ENCODE results near the gene EYA3. TPM values are rescaled to one million over a fixed set of nuclear protein-coding genes. Genes with fewer than 3 reads are reported as not detected.
A peak's percentile ranks its signal among the peaks of the same experiment; 100 is the strongest.

Gene EYA3
- total RNA-seq, 2 donors from 2014 or later, result 27.0 to 28.9 TPM

GRCh38 chr1:27941671-27942540, 146.5 kb downstream of the EYA3 start:
- ATAC-seq (replicated peaks in 1 of 2) (no peak), DNase-seq (no peak)
- Mint-ChIP-seq H3K36me3 (ENCODE audit: insufficient read depth in 2 of 2) (no peaks in the 10 kb centered on the region), H3K4me3 (no peak overlapping the region), H3K27ac (no peak overlapping the region), H3K27me3 (ENCODE audit: low read depth) (no peaks in the 10 kb centered on the region), H3K9me3 (no peaks in the 10 kb centered on the region), H3K4me1 (ENCODE audit: low read depth) (peaks cover 18% of the 10 kb centered on the region)

- Mint-ChIP-seq H3K27ac (peak overlapping the region; percentile 50), H3K36me3 (ENCODE audit: insufficient read depth in 2 of 2) (no peaks in the 10 kb centered on the region)
- ATAC-seq (replicated peaks in 1 of 2), result no peak
Measured at GRCh38 chr1:27940870-27941560, 147.4 kb downstream of the EYA3 start.

GRCh38 chr1:27940297-27940696, 148.1 kb downstream of the EYA3 start:
- Mint-ChIP-seq H3K27ac (peak overlapping the region; percentile 50), H3K36me3 (ENCODE audit: insufficient read depth in 2 of 2) (no peaks in the 10 kb centered on the region), H3K4me3 (peak overlapping the region in 1 of 2 donors; percentile 56), H3K9me3 (no peaks in the 10 kb centered on the region), H3K27me3 (ENCODE audit: low read depth) (peaks cover 7% of the 10 kb centered on the region), H3K4me1 (ENCODE audit: low read depth) (peaks cover 26% of the 10 kb centered on the region)
- peak; percentile 79 to 83 for ATAC-seq (replicated peaks in 1 of 2)
- DNase-seq, result peak; percentile 76 to 80

More at GRCh38 chr1:27940870-27941560, 147.4 kb downstream of the EYA3 start:
- H3K4me3 Mint-ChIP-seq, result no peak overlapping the region
- peaks cover under 1% of the 10 kb centered on the region for H3K27me3 Mint-ChIP-seq (ENCODE audit: low read depth)
- H3K4me1 Mint-ChIP-seq (ENCODE audit: low read depth), result peaks cover 19% of the 10 kb centered on the region
- DNase-seq, result no peak
- no peaks in the 10 kb centered on the region for H3K9me3 Mint-ChIP-seq

- Mint-ChIP-seq H3K27me3 (ENCODE audit: low read depth) (peaks cover 13% of the 10 kb centered on the region), H3K9me3 (no peaks in the 10 kb centered on the region), H3K4me1 (ENCODE audit: low read depth) (peaks cover 36% of the 10 kb centered on the region), H3K27ac (no peak overlapping the region), H3K4me3 (no peak overlapping the region), H3K36me3 (ENCODE audit: insufficient read depth in 2 of 2) (no peaks in the 10 kb centered on the region)
- ATAC-seq (replicated peaks in 1 of 2) (no peak), DNase-seq (no peak)
Measured at GRCh38 chr1:27938488-27938887, 149.9 kb downstream of the EYA3 start.

DNA sequence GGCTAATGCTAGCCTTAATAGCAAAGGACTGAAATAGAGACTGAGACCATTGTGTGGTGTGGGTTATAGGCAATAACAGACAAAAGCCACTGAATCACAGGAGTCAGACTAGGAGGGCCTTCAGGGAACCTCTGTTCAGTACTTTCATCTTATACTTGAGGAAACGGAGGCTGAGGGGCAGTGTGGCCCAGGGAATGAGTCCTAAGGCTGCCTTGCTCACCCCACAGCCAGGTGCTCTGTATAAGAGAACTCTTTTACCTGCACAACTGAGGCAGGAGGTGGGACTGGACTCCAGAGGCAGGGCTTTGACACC, 150.9 kb downstream of the EYA3 start:
- peaks cover 13% of the 10 kb centered on the region for H3K27me3 Mint-ChIP-seq (ENCODE audit: low read depth)
- ATAC-seq (replicated peaks in 1 of 2), result no peak
- no peaks in the 10 kb centered on the region for H3K36me3 Mint-ChIP-seq (ENCODE audit: insufficient read depth in 2 of 2)
- H3K9me3 Mint-ChIP-seq, result no peaks in the 10 kb centered on the region
- H3K27ac Mint-ChIP-seq, result no peak overlapping the region
- DNase-seq, result no peak
- peaks cover 29% of the 10 kb centered on the region for H3K4me1 Mint-ChIP-seq (ENCODE audit: low read depth)
- H3K4me3 Mint-ChIP-seq, result no peak overlapping the region

DNA sequence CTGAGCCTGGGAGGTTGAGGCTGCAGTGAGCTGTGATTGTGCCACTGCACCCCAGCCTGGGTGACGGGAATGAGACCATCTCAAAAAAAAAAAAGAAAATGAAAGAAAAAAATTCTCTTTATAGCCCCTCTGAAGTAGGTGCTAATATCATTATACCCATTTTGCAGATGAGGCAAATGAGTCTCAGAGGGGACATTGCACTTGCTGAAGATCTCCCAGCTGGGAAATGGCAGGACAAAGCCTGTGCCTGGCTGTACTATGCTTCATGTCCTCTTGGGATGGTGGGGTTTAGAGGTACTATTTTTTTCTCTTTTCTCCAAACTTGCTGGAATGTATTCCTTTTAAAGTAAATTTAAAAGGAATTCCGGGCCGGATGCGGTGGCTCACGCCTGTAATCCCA, 152.0 kb downstream of the EYA3 start:
- H3K27ac Mint-ChIP-seq, result no peak overlapping the region
- DNase-seq (no peak), ATAC-seq (replicated peaks in 1 of 2) (no peak)
- no peaks in the 10 kb centered on the region for H3K36me3 Mint-ChIP-seq (ENCODE audit: insufficient read depth in 2 of 2)
- H3K4me1 Mint-ChIP-seq (ENCODE audit: low read depth), result peaks cover 29% of the 10 kb centered on the region
- H3K4me3 Mint-ChIP-seq, result no peak overlapping the region
- peaks cover 13% of the 10 kb centered on the region for H3K27me3 Mint-ChIP-seq (ENCODE audit: low read depth)
- H3K9me3 Mint-ChIP-seq, result no peaks in the 10 kb centered on the region

- no peak for ATAC-seq (replicated peaks in 1 of 2)
- H3K4me3 Mint-ChIP-seq, result peak overlapping the region in 1 of 2 donors; percentile 85
- no peak overlapping the region for H3K27ac Mint-ChIP-seq
Measured at GRCh38 chr1:27935721-27936120, 152.7 kb downstream of the EYA3 start.

DNA sequence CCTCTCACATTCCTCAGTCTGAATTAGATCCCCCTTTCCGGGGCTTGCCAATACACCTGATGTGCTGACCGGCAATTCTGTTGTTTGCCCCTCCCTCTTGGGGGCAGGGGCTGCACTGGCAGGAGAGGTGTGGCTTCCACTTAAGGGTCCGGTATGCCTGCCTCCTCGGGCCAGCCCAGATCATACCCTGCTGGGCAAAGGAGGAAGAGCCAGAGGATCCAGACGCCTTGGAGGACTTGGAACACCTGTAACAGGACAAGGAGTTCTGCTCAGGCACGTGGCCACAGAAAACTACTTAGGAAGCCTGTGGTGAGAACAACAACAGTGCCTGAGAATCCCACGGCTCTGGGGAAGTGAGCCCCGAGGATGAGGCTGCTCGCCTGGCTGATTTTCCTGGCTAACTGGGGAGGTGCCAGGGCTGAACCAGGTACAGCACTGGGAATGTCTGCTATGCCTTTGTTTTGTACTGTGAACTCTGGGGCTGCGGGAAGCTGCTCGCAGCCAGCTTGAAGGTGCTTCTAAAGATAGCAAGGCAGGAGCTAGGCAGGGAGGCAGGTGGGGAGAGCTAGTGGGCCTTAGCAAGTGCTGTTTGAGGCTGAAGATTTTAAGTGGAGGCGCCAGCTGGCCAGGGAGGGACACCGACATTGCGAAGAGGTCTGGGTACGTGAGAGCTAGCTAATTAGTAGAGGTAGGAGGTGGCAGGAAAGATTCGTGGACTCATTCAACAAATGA, 153.4 kb downstream of the EYA3 start, which contains the start of gene SMPDL3B:
TSS of gene SMPDL3B (plus strand) at position 183 of the 732 bp plus-strand sequence. CDS start at position 367, 184 bp downstream.
- Mint-ChIP-seq H3K36me3 (ENCODE audit: insufficient read depth in 2 of 2) (no peaks in the 10 kb centered on the region), H3K4me1 (ENCODE audit: low read depth) (peaks cover 21% of the 10 kb centered on the region), H3K27ac (no peak within 1 kb of the TSS), H3K27me3 (ENCODE audit: low read depth) (peaks cover 13% of the 10 kb centered on the region), H3K9me3 (no peaks in the 10 kb centered on the region), H3K4me3 (peak within 1 kb of the TSS; percentile 73 to 85)
- ATAC-seq (replicated peaks in 1 of 2) (peak; percentile 66 to 83), DNase-seq (peak in 1 of 2 donors; percentile 33)

More at GRCh38 chr1:27935721-27936120, 152.7 kb downstream of the EYA3 start:
- H3K4me1 Mint-ChIP-seq (ENCODE audit: low read depth), result peaks cover 29% of the 10 kb centered on the region
- no peaks in the 10 kb centered on the region for H3K9me3 Mint-ChIP-seq
- peaks cover 13% of the 10 kb centered on the region for H3K27me3 Mint-ChIP-seq (ENCODE audit: low read depth)
- no peak for DNase-seq
- no peaks in the 10 kb centered on the region for H3K36me3 Mint-ChIP-seq (ENCODE audit: insufficient read depth in 2 of 2)

- Mint-ChIP-seq H3K4me3 (no peak overlapping the region), H3K27me3 (ENCODE audit: low read depth) (peaks cover 13% of the 10 kb centered on the region), H3K9me3 (no peaks in the 10 kb centered on the region), H3K4me1 (ENCODE audit: low read depth) (peaks cover 19% of the 10 kb centered on the region), H3K36me3 (ENCODE audit: insufficient read depth in 2 of 2) (no peaks in the 10 kb centered on the region), H3K27ac (no peak overlapping the region)
- no peak for DNase-seq
- no peak for ATAC-seq (replicated peaks in 1 of 2)
Measured at GRCh38 chr1:27931759-27932158, 156.7 kb downstream of the EYA3 start.

DNA sequence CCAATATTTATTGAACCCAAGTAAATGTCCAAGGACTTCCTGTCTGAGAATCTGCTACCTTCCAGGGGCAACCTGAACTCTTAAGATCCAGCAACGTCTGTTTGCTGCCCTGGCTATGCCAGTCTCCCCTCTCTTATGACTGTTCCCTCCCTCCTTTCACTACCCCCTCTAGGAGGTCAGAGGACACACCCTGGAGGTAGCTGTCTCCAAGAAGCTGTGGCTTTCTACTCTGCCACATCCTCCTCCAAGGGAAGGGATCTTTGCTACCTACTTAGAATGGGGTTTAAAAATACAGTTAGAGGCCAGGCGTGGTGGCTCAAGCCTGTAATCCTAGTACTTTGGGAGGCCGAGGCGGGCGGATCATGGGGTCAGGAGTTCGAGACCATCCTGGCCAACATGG, 157.2 kb downstream of the EYA3 start:
- Mint-ChIP-seq H3K27ac (no peak overlapping the region), H3K4me1 (ENCODE audit: low read depth) (peaks cover 19% of the 10 kb centered on the region), H3K9me3 (no peaks in the 10 kb centered on the region), H3K27me3 (ENCODE audit: low read depth) (peaks cover 13% of the 10 kb centered on the region), H3K36me3 (ENCODE audit: insufficient read depth in 2 of 2) (no peaks in the 10 kb centered on the region), H3K4me3 (no peak overlapping the region)
- ATAC-seq (replicated peaks in 1 of 2), result no peak
- DNase-seq, result no peak

DNA sequence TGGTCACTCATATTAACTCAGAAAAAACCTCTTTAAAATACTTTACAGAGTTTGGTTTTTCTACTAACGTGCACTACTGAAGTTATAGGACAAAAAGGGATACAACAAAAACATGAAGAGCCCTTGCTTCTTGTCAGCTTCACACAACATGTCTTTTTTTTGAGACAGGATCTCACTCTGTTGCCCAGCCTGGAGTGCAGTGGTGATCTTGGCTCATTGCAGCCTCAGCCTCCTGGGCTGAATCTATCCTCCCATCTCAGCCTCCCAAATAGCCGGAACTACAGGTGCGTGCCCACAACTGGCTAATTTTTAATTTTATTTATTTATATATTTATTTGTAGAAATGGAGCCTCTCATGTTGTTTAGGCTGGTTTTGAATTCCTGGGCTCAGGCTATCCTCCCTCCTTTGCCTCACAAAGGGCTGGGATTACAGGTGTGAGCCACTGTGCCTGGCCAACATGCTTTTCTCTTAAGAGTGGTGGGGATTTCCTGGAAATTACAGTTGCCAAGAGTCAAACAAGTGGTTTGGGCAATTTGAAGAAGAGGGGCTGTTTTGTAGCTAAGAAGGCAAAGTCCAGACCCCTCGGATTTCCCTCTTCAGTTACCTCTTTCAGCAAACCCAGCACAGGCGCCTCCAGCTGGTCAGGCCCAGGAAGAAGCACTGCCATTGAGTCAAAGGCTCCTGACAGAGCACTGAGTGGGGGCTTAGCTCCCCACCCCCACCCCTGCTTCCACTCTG, 160.0 kb downstream of the EYA3 start:
- Mint-ChIP-seq H3K27ac (no peak overlapping the region), H3K27me3 (ENCODE audit: low read depth) (no peaks in the 10 kb centered on the region), H3K36me3 (ENCODE audit: insufficient read depth in 2 of 2) (no peaks in the 10 kb centered on the region), H3K9me3 (no peaks in the 10 kb centered on the region), H3K4me3 (no peak overlapping the region), H3K4me1 (ENCODE audit: low read depth) (no peaks in the 10 kb centered on the region)
- no peak for DNase-seq
- ATAC-seq (replicated peaks in 1 of 2), result no peak

GRCh38 chr1:27922272-27922671, 166.1 kb downstream of the EYA3 start:
- no peak overlapping the region for H3K4me3 Mint-ChIP-seq
- H3K36me3 Mint-ChIP-seq (ENCODE audit: insufficient read depth in 2 of 2), result no peaks in the 10 kb centered on the region
- ATAC-seq (replicated peaks in 1 of 2), result no peak
- H3K27ac Mint-ChIP-seq, result no peak overlapping the region
- no peaks in the 10 kb centered on the region for H3K9me3 Mint-ChIP-seq
- no peaks in the 10 kb centered on the region for H3K27me3 Mint-ChIP-seq (ENCODE audit: low read depth)
- no peak for DNase-seq
- no peaks in the 10 kb centered on the region for H3K4me1 Mint-ChIP-seq (ENCODE audit: low read depth)
